ENCODE results near the gene SPANXN3.
"Not testable (repeated sequence)": the region's sequence is repeated elsewhere in the genome, so short reads cannot be mapped to it uniquely, and the experiment has no call there.

SPANXN3 gene

DNA sequence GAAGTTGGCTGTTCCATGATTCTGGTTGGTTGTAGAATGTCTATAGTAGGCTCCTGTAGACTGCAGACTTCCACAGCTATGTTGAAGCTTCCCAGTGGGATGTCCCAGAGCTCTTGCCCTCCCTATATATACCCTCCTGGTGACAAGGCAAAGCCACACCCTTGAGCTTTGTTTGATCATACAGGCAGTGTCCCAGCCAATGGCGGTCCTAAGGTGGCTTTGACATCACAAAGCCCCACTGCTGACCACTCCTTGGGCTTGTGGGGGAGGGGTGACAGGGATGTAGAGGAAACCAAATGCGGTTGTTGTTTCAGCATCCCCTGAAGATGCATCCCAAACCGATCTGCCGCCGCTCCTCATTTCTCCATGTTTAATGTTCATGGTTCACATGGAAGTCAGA lies at the start of gene SPANXN3:
Gene SPANXN3, minus strand, starts transcription at position 101 of the 400 bp plus-strand sequence. Its CDS starts 84 bp downstream, at position 17.
- not testable (repeated sequence) for H3K36me3 ChIP-seq (ENCODE audit: control insufficient read depth, low read depth, low read length); H3K27me3 ChIP-seq (ENCODE audit: control insufficient read depth, insufficient read depth, low read length); H3K4me3 ChIP-seq (ENCODE audit: low read length); H3K27ac ChIP-seq (ENCODE audit: low read length); H3K9ac ChIP-seq (ENCODE audit: low read length); H3K4me1 ChIP-seq (ENCODE audit: control insufficient read depth, low read depth, low read length)
- H3K9me3 ChIP-seq (ENCODE audit: control insufficient read depth, low read depth, low read length) = peaks cover 17% of the 10 kb centered on the region

DNA sequence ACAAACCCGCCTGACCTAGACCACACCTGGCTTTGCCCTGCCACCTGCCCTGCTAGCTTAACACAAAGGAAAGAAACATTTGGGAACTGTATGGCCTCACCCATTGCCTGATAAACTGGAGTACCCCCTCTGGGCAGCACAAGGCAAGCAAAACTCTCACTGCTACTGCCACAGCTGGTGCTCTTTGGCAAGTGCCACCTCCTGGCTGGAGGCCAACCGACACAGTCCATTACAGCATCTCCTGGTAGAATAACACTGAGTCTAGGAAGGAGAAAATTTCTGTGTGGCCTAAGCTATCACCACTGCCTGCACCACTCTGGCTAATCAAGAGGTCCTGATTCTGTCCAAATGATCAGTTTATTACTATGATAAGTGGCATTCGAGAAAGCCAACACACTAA lies 18.9 kb upstream of the SPANXN3 start:
- H3K9me3 ChIP-seq (ENCODE audit: control insufficient read depth, low read depth, low read length) = peaks cover 54% of the 10 kb centered on the region
- H3K4me3 ChIP-seq (ENCODE audit: low read length) = no peak overlapping the region
- no peak overlapping the region for H3K27ac ChIP-seq (ENCODE audit: low read length)
- H3K9ac ChIP-seq (ENCODE audit: low read length) = no peak overlapping the region
- no peaks in the 10 kb centered on the region for H3K36me3 ChIP-seq (ENCODE audit: control insufficient read depth, low read depth, low read length)
- no peaks in the 10 kb centered on the region for H3K27me3 ChIP-seq (ENCODE audit: control insufficient read depth, insufficient read depth, low read length)
- no peaks in the 10 kb centered on the region for H3K4me1 ChIP-seq (ENCODE audit: control insufficient read depth, low read depth, low read length)

DNA sequence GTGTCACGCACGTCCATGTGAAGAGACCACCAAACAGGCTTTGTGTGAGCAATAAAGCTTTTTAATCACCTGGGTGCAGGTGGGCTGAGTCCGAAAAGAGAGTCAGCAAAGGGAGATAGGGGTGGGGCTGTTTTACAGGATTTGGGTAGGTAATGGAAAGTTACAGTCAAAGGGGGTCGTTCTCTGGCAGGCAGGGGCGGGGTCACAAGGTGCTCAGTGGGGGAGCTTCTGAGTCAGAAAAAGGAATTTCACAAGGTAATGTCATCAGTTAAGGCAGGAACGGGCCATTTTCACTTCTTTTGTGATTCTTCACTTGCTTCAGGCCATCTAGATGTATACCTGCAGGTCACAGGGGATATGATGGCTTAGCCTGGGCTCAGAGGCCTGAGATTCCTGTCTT lies 15.1 kb downstream of the SPANXN3 start:
- not testable (repeated sequence) for H3K9ac ChIP-seq (ENCODE audit: low read length); H3K27ac ChIP-seq (ENCODE audit: low read length); H3K27me3 ChIP-seq (ENCODE audit: control insufficient read depth, insufficient read depth, low read length); H3K36me3 ChIP-seq (ENCODE audit: control insufficient read depth, low read depth, low read length); H3K4me1 ChIP-seq (ENCODE audit: control insufficient read depth, low read depth, low read length); H3K4me3 ChIP-seq (ENCODE audit: low read length)
- H3K9me3 ChIP-seq (ENCODE audit: control insufficient read depth, low read depth, low read length) = peaks cover 25% of the 10 kb centered on the region

GRCh38 chrX:143500751-143501150 lies 16.5 kb downstream of the SPANXN3 start:
- H3K9me3 ChIP-seq (ENCODE audit: control insufficient read depth, low read depth, low read length) = peaks cover 31% of the 10 kb centered on the region
- H3K9ac ChIP-seq (ENCODE audit: low read length) = no peak overlapping the region
- no peak overlapping the region for H3K27ac ChIP-seq (ENCODE audit: low read length)
- no peak overlapping the region for H3K4me3 ChIP-seq (ENCODE audit: low read length)
- H3K4me1 ChIP-seq (ENCODE audit: control insufficient read depth, low read depth, low read length) = no peaks in the 10 kb centered on the region
- no peaks in the 10 kb centered on the region for H3K27me3 ChIP-seq (ENCODE audit: control insufficient read depth, insufficient read depth, low read length)
- no peaks in the 10 kb centered on the region for H3K36me3 ChIP-seq (ENCODE audit: control insufficient read depth, low read depth, low read length)

- Histone ChIP-seq H3K4me3 (ENCODE audit: low read length) (no peak overlapping the region), H3K36me3 (ENCODE audit: control insufficient read depth, low read depth, low read length) (no peaks in the 10 kb centered on the region), H3K9me3 (ENCODE audit: control insufficient read depth, low read depth, low read length) (no peaks in the 10 kb centered on the region), H3K27ac (ENCODE audit: low read length) (no peak overlapping the region), H3K27me3 (ENCODE audit: control insufficient read depth, insufficient read depth, low read length) (no peaks in the 10 kb centered on the region), H3K9ac (ENCODE audit: low read length) (no peak overlapping the region), H3K4me1 (ENCODE audit: control insufficient read depth, low read depth, low read length) (no peaks in the 10 kb centered on the region)
These were observed 31.2 kb downstream of the SPANXN3 start for GRCh38 chrX:143486105-143486504.

DNA sequence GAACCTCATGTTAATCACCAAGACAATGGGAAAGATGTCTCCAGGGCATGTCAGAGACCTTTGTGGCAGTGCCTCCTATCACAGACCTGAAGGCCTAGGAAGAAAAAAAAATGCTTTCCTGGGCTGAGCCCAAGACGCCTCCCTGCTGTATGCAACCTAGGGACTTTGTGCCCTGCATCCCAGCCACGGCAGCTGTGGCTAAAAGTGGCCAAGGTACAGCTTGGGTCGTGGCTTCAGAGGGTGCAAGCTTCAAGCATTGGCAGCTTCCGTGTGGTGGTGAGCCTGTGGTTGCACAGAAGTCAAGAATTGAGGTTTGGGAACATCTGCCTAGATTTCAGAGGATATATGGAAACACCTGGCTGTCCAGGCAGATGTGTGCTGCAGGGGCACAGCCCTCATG lies 40.5 kb downstream of the SPANXN3 start:
- Histone ChIP-seq H3K4me1 (ENCODE audit: control insufficient read depth, low read depth, low read length) (no peaks in the 10 kb centered on the region), H3K9ac (ENCODE audit: low read length) (no peak overlapping the region), H3K27me3 (ENCODE audit: control insufficient read depth, insufficient read depth, low read length) (no peaks in the 10 kb centered on the region), H3K27ac (ENCODE audit: low read length) (no peak overlapping the region), H3K4me3 (ENCODE audit: low read length) (no peak overlapping the region), H3K36me3 (ENCODE audit: control insufficient read depth, low read depth, low read length) (no peaks in the 10 kb centered on the region), H3K9me3 (ENCODE audit: control insufficient read depth, low read depth, low read length) (peaks cover 17% of the 10 kb centered on the region)

DNA sequence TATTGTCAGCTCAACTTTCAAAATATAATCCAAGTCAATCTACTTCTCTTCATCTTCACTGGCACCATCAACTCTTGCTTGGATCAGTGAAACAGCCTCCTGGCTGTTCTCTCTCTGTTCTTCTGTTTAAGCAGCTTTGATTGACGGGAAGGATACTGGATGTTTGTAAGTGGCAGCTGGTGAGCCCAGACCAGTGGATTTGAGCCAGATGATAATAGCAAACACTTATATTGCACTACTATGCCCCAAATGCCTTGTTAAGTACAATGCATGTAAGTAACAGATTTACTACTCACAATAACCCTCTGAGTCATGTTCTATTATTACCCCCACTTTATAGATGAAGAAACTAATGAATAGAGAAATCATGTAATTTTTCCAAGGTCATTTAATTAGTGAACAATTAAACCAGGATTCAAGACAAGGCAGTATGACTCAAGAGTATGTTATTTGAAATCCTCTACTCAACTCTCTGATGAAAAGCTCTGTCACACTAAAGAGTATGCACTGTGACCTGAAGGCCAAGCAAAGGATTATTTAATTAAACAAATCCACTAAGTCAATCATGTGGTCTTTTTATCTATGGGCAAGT lies 44.8 kb downstream of the SPANXN3 start:
- peaks cover 28% of the 10 kb centered on the region for H3K9me3 ChIP-seq (ENCODE audit: control insufficient read depth, low read depth, low read length)
- no peaks in the 10 kb centered on the region for H3K4me1 ChIP-seq (ENCODE audit: control insufficient read depth, low read depth, low read length)
- H3K27me3 ChIP-seq (ENCODE audit: control insufficient read depth, insufficient read depth, low read length) = no peaks in the 10 kb centered on the region
- H3K27ac ChIP-seq (ENCODE audit: low read length) = no peak overlapping the region
- no peak overlapping the region for H3K4me3 ChIP-seq (ENCODE audit: low read length)
- no peak overlapping the region for H3K9ac ChIP-seq (ENCODE audit: low read length)
- no peaks in the 10 kb centered on the region for H3K36me3 ChIP-seq (ENCODE audit: control insufficient read depth, low read depth, low read length)

DNA sequence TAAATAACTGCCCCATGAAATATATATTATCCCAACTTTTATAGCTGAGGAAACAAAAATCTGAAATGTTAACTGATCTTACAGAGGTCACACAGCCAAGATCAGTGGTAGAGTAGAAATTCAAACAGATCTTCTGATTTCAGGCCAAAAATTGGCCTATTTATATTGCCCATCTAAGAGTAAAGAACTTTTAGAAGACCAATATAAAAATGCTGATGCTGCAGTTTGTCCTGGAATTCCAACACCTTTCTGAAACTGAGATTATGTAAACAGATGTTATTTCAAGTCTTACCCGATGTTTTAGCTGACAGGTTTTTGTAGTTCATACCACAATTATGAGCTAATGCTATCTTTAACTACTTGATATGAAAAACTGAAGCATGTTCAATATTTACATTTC lies 51.1 kb downstream of the SPANXN3 start:
- Histone ChIP-seq H3K27me3 (ENCODE audit: control insufficient read depth, insufficient read depth, low read length) (no peaks in the 10 kb centered on the region), H3K9me3 (ENCODE audit: control insufficient read depth, low read depth, low read length) (peaks cover 13% of the 10 kb centered on the region), H3K4me1 (ENCODE audit: control insufficient read depth, low read depth, low read length) (no peaks in the 10 kb centered on the region), H3K9ac (ENCODE audit: low read length) (no peak overlapping the region), H3K27ac (ENCODE audit: low read length) (no peak overlapping the region), H3K4me3 (ENCODE audit: low read length) (no peak overlapping the region), H3K36me3 (ENCODE audit: control insufficient read depth, low read depth, low read length) (no peaks in the 10 kb centered on the region)

- no peak overlapping the region for H3K9ac ChIP-seq (ENCODE audit: low read length)
- no peak overlapping the region for H3K27ac ChIP-seq (ENCODE audit: low read length)
- no peaks in the 10 kb centered on the region for H3K4me1 ChIP-seq (ENCODE audit: control insufficient read depth, low read depth, low read length)
- H3K27me3 ChIP-seq (ENCODE audit: control insufficient read depth, insufficient read depth, low read length) = no peaks in the 10 kb centered on the region
- H3K4me3 ChIP-seq (ENCODE audit: low read length) = no peak overlapping the region
- H3K9me3 ChIP-seq (ENCODE audit: control insufficient read depth, low read depth, low read length) = peaks cover 13% of the 10 kb centered on the region
- no peaks in the 10 kb centered on the region for H3K36me3 ChIP-seq (ENCODE audit: control insufficient read depth, low read depth, low read length)
These were observed 54.6 kb downstream of the SPANXN3 start for GRCh38 chrX:143462696-143463095.

DNA sequence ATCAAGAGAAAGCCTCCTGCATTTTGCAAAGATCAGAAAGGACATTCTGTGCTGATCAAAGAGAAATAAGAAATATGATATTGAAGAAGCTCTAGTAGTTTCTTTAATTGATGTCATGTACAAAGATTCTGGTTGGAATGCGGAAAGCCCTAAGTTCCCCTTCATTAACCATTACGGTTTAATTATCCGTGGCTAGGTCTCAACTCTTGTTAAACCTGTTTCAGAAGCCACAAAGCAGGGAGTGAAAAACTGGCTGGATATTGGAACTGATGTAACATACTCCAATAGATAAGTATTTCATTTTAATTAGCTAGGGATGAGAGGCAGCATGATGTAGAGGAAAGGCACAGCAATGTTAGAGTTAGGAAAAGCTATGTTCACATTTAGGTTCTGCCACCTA lies 55.7 kb downstream of the SPANXN3 start:
- no peaks in the 10 kb centered on the region for H3K4me1 ChIP-seq (ENCODE audit: control insufficient read depth, low read depth, low read length)
- H3K27ac ChIP-seq (ENCODE audit: low read length) = no peak overlapping the region
- H3K9ac ChIP-seq (ENCODE audit: low read length) = no peak overlapping the region
- no peak overlapping the region for H3K4me3 ChIP-seq (ENCODE audit: low read length)
- peaks cover 19% of the 10 kb centered on the region for H3K9me3 ChIP-seq (ENCODE audit: control insufficient read depth, low read depth, low read length)
- no peaks in the 10 kb centered on the region for H3K36me3 ChIP-seq (ENCODE audit: control insufficient read depth, low read depth, low read length)
- H3K27me3 ChIP-seq (ENCODE audit: control insufficient read depth, insufficient read depth, low read length) = no peaks in the 10 kb centered on the region

All from iPS-18a (cell line).